Peyer's patch (tissue), 4 donors: ENCODE results near the gene NUMA1. TPM values are rescaled to one million over a fixed set of nuclear protein-coding genes. Genes with fewer than 3 reads are reported as not detected.

Source experiments
- DNase-seq, 3 donors: peaks; one replicate each; pipeline ENCODE4 v3.0.0-alpha.2; 2017 to 2019
- H3K27ac ChIP-seq, 4 donors: fragments of 200-600 bp; sonication (generic); one replicate each; pipeline ENCODE4 v1.5.1; 2016 to 2019
- H3K27me3 ChIP-seq, 2 donors: fragments of 200-600 bp; sonication (generic); one replicate each; pipeline ENCODE4 v1.5.1; 2019
- H3K36me3 ChIP-seq, 3 donors: fragments of 200-600 bp; sonication (generic); one replicate each; pipeline ENCODE4 v1.5.1; 2016 to 2019
- H3K4me1 ChIP-seq, 4 donors: fragments of 200-600 bp; sonication (generic); one replicate each; pipeline ENCODE4 v1.5.1; 2016 to 2019
- H3K4me3 ChIP-seq, 4 donors: fragments of 200-600 bp; sonication (generic); 1 replicate in 3 of 4; 2 replicates in 1 of 4; pipeline ENCODE4 v1.5.1; 2016 to 2019; ENCODE audit warnings: mild to moderate bottlenecking in 1 of 4
- H3K9me3 ChIP-seq, 4 donors: fragments of 200-600 bp; sonication (generic); one replicate each; pipeline ENCODE4 v1.5.1; 2016 to 2019; ENCODE audit warnings: mild to moderate bottlenecking in 1 of 4
- POLR2A ChIP-seq, 2 donors: fragments of 450-650 bp; IDR thresholded peaks; one replicate each; pipeline ENCODE4 v1.5.1; 2017; ENCODE audit warnings: antibody characterized with exemption in 2 of 2, mild to moderate bottlenecking in 2 of 2, moderate library complexity in 2 of 2
- total RNA-seq, 4 donors: library from RNA; depleted of rRNA; stranded (reverse); fragments of >200 nt; gene quantifications; one replicate each; pipeline ENCODE4 v1.1.0, GENCODE V29; 2016
- TF ChIP-seq, protein P1 (sequence below), 6 experiments: fragments of 450-650 bp in 4 of 6; fragments of 200-600 bp in 2 of 6; sonication (generic) in 1 of 6; IDR thresholded peaks; one replicate each; pipeline ENCODE4 v1.5.1; 2017 to 2019; ENCODE audit warnings: antibody characterized with exemption in 6 of 6, mild to moderate bottlenecking in 3 of 6, moderate library complexity in 1 of 6

Gene NUMA1
- total RNA-seq, 4 donors from 2014 or later: 297 to 512 (median 388) TPM

DNA sequence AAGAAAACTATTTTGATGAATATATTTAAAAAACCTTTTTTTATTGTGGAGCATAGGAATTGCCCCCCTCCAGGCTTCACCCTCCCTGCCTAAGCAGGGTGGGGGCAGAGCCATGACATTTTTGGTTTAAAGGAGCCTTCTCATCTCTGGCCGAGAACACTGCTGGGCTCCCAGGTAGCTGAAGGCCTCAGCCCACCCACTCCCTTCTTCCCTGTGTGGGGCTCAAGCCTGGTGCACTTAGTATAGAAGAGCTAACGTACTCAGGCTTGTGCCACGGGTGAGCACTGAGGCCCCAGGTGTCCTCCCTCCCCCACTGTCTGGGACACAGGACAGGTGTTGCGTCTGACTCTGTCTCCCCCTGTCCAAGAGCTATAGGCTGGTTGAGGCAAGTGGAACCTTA, 83.8 kb downstream of the NUMA1 start:
- Histone ChIP-seq H3K27me3 (no peaks in the 10 kb centered on the region), H3K4me1 (peaks cover 0 to 20% (median 6%) of the 10 kb centered on the region in 4 donors), H3K4me3 (no peak overlapping the region), H3K27ac (no peak overlapping the region), H3K9me3 (no peaks in the 10 kb centered on the region), H3K36me3 (peaks cover 0 to 15% (median 0%) of the 10 kb centered on the region in 3 donors)
- no peak for TF ChIP-seq POLR2A (IDR thresholded peaks at IDR 0.05)
- TF ChIP-seq, protein P1, sequence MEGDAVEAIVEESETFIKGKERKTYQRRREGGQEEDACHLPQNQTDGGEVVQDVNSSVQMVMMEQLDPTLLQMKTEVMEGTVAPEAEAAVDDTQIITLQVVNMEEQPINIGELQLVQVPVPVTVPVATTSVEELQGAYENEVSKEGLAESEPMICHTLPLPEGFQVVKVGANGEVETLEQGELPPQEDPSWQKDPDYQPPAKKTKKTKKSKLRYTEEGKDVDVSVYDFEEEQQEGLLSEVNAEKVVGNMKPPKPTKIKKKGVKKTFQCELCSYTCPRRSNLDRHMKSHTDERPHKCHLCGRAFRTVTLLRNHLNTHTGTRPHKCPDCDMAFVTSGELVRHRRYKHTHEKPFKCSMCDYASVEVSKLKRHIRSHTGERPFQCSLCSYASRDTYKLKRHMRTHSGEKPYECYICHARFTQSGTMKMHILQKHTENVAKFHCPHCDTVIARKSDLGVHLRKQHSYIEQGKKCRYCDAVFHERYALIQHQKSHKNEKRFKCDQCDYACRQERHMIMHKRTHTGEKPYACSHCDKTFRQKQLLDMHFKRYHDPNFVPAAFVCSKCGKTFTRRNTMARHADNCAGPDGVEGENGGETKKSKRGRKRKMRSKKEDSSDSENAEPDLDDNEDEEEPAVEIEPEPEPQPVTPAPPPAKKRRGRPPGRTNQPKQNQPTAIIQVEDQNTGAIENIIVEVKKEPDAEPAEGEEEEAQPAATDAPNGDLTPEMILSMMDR (IDR thresholded peaks at IDR 0.05): no peak
- no peak for DNase-seq

DNA sequence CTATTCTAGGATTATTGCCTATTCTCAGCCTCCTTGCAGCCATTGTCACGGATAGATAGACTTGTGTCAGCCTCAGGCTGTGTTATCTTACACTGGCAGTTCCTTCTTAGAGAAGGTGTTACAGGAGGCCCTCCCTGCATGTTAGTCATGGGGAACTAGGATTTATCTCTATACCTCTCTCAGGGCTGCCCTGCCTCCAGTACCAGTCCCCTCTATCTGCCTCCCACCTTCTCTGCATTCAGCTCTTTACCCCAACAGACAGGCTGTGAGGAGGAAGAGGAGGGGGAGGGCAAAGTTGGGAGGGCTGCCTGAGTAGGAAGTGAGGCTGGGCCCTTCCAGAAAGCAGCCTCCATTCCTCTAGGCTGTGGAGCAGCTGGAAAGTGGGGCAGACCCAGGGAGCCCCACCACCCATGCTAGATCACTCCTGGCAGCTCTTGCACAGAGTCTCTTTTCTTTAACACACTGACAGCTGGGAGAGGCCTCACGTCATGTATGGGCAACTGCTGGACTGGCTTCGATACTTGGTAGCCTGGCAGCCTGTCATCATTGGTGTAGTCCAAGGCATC, 84.5 kb downstream of the NUMA1 start:
- no peak for DNase-seq
- Histone ChIP-seq H3K4me3 (no peak overlapping the region), H3K4me1 (peaks cover 0 to 20% (median 6%) of the 10 kb centered on the region in 4 donors), H3K9me3 (no peaks in the 10 kb centered on the region), H3K27ac (no peak overlapping the region), H3K27me3 (no peaks in the 10 kb centered on the region), H3K36me3 (peaks cover 0 to 13% (median 0%) of the 10 kb centered on the region in 3 donors)
- TF ChIP-seq, protein P1 (IDR thresholded peaks at IDR 0.05): no peak
- no peak for TF ChIP-seq POLR2A (IDR thresholded peaks at IDR 0.05)

DNA sequence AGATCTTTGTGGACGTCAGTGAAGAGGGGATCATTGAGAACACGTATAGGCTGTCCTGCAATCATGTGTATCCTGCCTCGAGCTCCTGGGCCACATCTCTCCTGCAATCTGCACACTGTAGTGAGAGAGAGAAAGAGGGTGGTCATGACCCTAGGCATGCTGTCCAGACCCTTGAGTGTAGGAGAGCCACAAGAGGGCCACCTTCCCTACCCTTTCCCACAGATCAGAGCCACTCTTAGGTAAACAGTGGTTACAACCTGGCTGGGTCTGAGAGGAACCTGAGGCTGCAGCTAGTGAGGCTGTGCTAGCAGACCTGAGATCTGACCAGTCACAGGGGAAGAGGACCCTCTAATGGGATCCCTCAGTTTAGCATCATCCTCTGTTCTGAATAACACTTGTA, 85.6 kb downstream of the NUMA1 start:
- Histone ChIP-seq H3K4me1 (peaks cover 0 to 13% (median 4%) of the 10 kb centered on the region in 4 donors), H3K27ac (no peak overlapping the region), H3K4me3 (no peak overlapping the region), H3K27me3 (no peaks in the 10 kb centered on the region), H3K9me3 (no peaks in the 10 kb centered on the region), H3K36me3 (peaks cover 0 to 21% (median 0%) of the 10 kb centered on the region in 3 donors)
- TF ChIP-seq, protein P1 (IDR thresholded peaks at IDR 0.05): no peak
- TF ChIP-seq POLR2A (IDR thresholded peaks at IDR 0.05): no peak
- no peak for DNase-seq

DNA sequence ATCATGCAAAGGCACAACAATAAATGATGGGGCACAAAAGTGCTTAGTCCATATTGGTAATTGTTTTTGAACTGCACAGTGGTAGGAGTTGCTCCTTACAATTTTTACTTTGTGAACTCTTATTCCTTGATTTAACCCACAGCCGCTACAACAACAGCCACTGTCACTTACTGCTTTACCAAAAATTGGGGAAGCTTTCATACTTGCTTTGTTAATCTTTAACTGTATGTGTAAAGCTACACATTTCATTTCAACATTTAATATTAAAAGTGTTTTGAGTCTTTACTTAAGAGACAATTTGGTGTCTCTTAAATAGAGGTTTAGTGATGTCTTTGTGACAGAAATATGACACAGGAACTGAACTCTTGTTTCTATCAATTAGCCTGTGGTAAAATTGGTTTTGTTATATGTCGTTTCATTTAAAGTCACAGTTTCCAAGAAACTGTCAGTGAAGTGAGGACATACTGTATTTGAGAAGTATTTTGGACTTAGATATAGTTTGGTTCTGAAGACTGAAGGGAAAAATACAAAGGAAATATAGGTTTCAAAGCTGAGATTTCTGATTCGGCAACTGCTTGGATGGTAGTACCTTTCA, 88.1 kb downstream of the NUMA1 start:
- TF ChIP-seq, protein P1 (IDR thresholded peaks at IDR 0.05): no peak
- TF ChIP-seq POLR2A (IDR thresholded peaks at IDR 0.05): no peak
- H3K4me3 ChIP-seq: no peak overlapping the region
- H3K27me3 ChIP-seq: no peaks in the 10 kb centered on the region

DNA sequence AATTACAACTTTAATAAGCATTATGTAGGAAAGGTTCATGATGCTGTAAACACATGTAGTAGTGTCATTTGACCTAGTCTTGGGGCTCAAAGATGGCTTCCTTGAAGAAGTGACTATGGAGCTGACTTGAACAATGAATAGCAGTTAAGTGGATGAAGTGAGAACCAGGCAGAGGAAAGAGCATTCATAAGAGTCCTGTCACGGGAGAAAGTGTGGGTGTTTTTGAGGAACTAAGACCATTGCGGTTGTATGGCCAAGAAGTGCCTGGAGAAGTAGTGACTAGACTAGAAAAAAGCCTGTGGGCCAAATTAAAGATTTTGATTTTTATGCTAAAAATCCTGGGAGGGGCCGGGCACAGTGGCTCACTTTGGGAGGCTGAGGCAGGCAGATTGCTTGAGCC, 88.8 kb downstream of the NUMA1 start:
- no peak overlapping the region for H3K4me3 ChIP-seq
- no peaks in the 10 kb centered on the region for H3K27me3 ChIP-seq
- no peaks in the 10 kb centered on the region for H3K9me3 ChIP-seq
- peak in 1 of 3 donors; percentile 43 for DNase-seq
- H3K4me1 ChIP-seq: no peaks in the 10 kb centered on the region
- H3K36me3 ChIP-seq: peaks cover 0 to 23% (median 0%) of the 10 kb centered on the region in 3 donors
- TF ChIP-seq, protein P1 (IDR thresholded peaks at IDR 0.05): no peak
- no peak for TF ChIP-seq POLR2A (IDR thresholded peaks at IDR 0.05)
- peak overlapping the region in 1 of 4 donors; percentile 47 for H3K27ac ChIP-seq

More for the DNA sequence above, 88.1 kb downstream of the NUMA1 start:
- no peak for DNase-seq
- H3K27ac ChIP-seq: peak overlapping the region in 1 of 4 donors; percentile 47
- H3K9me3 ChIP-seq: no peaks in the 10 kb centered on the region
- H3K4me1 ChIP-seq: no peaks in the 10 kb centered on the region
- peaks cover 0 to 27% (median 0%) of the 10 kb centered on the region in 3 donors for H3K36me3 ChIP-seq
